Measurements from ENCODE around the gene PCDHGA1.

PCDHGA1 gene

DNA sequence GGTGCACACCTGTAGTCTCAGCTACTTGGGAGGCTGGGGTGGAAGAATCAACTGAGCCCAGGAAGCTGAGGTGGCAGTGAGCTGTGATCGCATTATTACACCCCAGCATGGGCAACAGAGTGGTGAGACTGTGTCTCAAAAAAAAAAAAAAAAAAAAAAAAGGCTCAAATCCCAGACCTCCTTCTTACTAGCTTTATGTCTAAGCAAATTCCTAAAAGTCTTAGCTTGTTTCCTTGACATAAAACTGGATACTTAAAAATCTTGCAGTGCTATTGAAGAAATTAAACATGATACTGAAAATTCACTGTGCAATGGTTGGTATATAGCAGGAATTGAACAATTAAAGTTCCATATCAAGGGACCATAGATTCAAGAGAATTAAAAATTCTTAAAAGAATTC lies 203.6 kb downstream of the PCDHGA1 start:
- no peak overlapping the region for H3K4me3 Mint-ChIP-seq
- no peaks in the 10 kb centered on the region for H3K4me1 Mint-ChIP-seq (ENCODE audit: low read depth)
- no peaks in the 10 kb centered on the region for H3K9me3 Mint-ChIP-seq
- H3K27me3 Mint-ChIP-seq (ENCODE audit: low read depth): no peaks in the 10 kb centered on the region
- H3K27ac Mint-ChIP-seq: no peak overlapping the region
- H3K36me3 Mint-ChIP-seq (ENCODE audit: low read depth): peaks cover 20% of the 10 kb centered on the region

DNA sequence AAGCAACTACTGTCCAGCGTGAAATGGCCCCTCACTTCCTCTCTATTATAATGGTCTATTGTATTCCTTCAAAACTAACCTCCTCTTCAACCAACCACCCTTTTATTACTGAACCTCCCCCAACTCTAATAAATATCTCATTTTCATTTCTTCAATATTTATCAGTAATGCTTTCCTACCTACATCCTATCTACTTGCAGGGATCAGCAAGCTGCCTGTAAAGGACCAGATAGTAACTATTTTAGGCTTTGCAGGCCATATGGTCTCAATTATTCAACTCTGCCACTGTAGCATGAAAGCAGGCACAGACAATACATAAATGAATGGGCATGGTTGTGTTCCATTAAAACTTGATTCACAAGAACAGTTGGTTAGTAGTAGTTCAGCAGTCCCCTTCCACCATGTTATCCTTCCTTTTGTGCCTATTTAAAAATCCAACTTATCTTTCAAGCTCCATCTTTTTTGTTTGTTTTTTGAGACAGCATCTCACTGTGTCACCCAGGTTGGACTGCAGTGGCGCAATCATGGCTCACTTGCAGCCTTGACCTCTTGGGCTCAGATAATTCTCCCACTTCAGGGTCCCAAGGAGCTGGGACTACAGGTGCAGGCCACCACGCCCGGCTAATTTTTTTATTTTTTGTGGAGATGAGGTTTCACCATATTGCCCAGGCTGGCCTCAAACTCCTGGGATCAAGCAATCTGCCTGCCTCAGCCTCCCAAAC lies 204.3 kb downstream of the PCDHGA1 start:
- Mint-ChIP-seq H3K27me3 (ENCODE audit: low read depth) (no peaks in the 10 kb centered on the region), H3K9me3 (no peaks in the 10 kb centered on the region), H3K27ac (no peak overlapping the region), H3K4me3 (no peak overlapping the region), H3K4me1 (ENCODE audit: low read depth) (no peaks in the 10 kb centered on the region), H3K36me3 (ENCODE audit: low read depth) (peaks cover 24% of the 10 kb centered on the region)

DNA sequence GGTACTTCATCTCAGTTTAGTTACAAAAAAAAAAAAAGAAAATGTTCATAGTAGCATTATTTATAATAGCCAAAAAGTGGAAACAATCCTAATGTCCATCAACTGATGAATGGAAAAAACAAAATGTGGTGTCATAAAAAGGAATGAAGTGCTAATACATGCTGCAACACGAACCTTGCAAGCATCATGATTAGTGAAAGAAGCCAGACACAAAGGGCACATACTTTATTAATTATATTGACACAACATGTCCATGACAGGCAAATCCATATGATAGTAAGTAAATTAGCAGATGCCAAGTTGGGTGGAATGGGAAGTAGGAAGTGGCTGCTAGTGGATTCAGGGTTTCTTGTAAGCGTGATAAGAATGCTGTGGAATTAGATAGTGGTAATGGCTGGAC lies 212.7 kb downstream of the PCDHGA1 start:
- Mint-ChIP-seq H3K4me1 (ENCODE audit: low read depth) (no peaks in the 10 kb centered on the region), H3K4me3 (no peak overlapping the region), H3K27me3 (ENCODE audit: low read depth) (no peaks in the 10 kb centered on the region), H3K36me3 (ENCODE audit: low read depth) (peaks cover 43% of the 10 kb centered on the region), H3K27ac (no peak overlapping the region), H3K9me3 (peaks cover 12% of the 10 kb centered on the region)

DNA sequence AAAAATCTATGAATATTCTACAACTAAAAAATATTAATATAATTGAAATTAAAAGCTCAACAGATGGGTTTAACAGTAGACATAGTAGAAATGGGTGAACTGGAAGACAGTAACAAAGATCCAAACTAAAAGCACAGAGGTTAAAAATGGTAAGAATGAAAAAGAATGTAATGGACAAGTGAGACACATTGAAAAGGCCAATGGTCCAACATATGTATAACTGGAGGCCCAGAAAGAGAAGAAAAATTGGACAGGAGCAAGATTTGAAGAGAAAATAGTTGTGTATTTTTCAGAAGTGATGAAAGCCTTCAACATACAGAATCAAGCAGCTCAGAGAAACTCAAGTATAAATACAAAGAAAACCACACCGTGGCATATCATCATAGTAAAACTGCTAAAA lies 217.2 kb downstream of the PCDHGA1 start:
- Mint-ChIP-seq H3K4me3 (no peak overlapping the region), H3K36me3 (ENCODE audit: low read depth) (peaks cover 56% of the 10 kb centered on the region), H3K4me1 (ENCODE audit: low read depth) (peaks cover 6% of the 10 kb centered on the region), H3K27me3 (ENCODE audit: low read depth) (no peaks in the 10 kb centered on the region), H3K27ac (no peak overlapping the region), H3K9me3 (peaks cover 17% of the 10 kb centered on the region)

DNA sequence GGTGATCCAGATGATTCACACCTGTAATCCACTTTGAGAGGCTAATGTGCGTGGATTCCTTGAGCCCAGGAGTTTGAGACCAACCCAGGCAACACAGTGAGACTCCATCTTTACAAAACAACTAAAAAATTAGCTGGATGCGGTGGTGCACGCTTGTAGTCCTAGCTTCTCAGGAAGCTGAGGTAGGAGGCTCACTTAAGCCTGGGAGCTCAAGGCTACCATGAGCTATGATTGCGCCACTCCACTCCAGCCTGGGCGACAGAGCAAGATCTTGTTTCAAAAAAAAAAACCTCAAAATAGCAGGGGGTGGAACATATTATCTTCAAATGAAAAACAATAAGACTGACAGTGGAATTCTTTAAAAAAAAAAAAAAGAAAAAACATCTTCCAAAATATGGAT lies 217.6 kb downstream of the PCDHGA1 start:
- peaks cover 17% of the 10 kb centered on the region for H3K9me3 Mint-ChIP-seq
- no peaks in the 10 kb centered on the region for H3K27me3 Mint-ChIP-seq (ENCODE audit: low read depth)
- H3K27ac Mint-ChIP-seq: no peak overlapping the region
- H3K4me3 Mint-ChIP-seq: no peak overlapping the region
- peaks cover 6% of the 10 kb centered on the region for H3K4me1 Mint-ChIP-seq (ENCODE audit: low read depth)
- H3K36me3 Mint-ChIP-seq (ENCODE audit: low read depth): peaks cover 58% of the 10 kb centered on the region

DNA sequence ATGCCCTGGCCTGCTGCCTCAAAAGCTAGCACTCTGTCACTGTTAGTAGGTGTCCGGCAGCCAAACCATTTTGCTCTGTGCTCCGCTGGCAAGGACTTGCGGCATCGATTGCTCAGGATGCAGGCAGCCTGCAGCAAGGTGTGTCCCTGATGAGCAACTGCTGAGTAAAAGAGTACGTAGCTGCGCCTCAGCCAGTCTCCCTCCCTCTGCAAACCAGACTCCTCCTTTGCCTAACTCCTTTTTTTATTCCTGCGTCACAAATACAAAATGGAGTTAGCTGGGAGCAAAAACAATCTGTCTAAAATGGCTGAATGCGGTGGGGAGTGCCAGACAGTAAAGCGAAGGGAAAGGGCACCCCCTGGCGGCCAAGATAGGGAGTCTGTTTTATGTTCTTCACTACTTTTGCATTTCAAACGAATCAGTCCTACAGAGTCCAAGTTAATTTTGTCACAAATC lies 227.4 kb downstream of the PCDHGA1 start:
- H3K4me1 Mint-ChIP-seq (ENCODE audit: low read depth): peaks cover 19% of the 10 kb centered on the region
- peaks cover 33% of the 10 kb centered on the region for H3K36me3 Mint-ChIP-seq (ENCODE audit: low read depth)
- no peak overlapping the region for H3K4me3 Mint-ChIP-seq
- no peaks in the 10 kb centered on the region for H3K9me3 Mint-ChIP-seq
- H3K27ac Mint-ChIP-seq: peak overlapping the region; percentile 53
- no peaks in the 10 kb centered on the region for H3K27me3 Mint-ChIP-seq (ENCODE audit: low read depth)

DNA sequence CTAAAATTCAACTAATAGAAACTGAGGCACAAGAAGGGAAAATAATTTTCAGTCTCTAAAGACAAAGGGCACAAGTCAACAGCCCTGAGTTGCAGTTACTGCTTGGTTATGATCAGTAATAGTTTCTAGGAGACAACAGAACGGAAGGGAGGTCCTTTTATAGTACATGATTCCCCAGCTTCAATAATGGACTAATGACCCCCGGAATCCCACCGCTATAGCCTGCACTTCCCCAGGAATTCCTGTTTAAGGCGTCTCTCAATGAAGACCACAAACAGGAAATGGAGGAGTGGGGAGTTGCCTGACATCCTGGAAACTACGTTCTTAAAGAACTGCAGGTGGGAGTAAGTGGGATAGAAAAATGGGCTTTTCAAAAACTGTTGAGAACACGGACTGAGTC lies 227.8 kb downstream of the PCDHGA1 start:
- Mint-ChIP-seq H3K36me3 (ENCODE audit: low read depth) (peaks cover 35% of the 10 kb centered on the region), H3K27ac (peak overlapping the region; percentile 53), H3K27me3 (ENCODE audit: low read depth) (no peaks in the 10 kb centered on the region), H3K4me3 (no peak overlapping the region), H3K4me1 (ENCODE audit: low read depth) (peaks cover 19% of the 10 kb centered on the region), H3K9me3 (no peaks in the 10 kb centered on the region)

DNA sequence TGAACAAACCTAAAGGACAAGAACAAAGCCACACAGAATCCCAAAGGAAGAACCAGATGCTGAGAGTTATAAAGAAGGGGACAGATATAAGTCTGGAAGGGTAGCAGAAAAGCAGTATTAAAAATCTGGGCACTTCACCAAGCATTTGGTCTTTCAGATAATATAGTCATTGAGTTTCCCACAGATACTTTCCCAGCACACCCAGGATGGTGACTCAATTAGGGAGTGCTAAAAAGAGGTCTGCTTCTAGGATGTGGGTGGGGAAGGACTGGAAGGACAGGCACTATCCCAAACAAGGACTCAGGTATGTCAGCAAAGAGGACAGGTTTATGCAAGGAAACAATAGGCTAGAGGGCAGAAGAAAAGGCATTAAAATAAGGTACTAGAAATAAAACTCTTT lies 229.1 kb downstream of the PCDHGA1 start:
- Mint-ChIP-seq H3K4me1 (ENCODE audit: low read depth) (peaks cover 26% of the 10 kb centered on the region), H3K9me3 (no peaks in the 10 kb centered on the region), H3K36me3 (ENCODE audit: low read depth) (peaks cover 44% of the 10 kb centered on the region), H3K27me3 (ENCODE audit: low read depth) (no peaks in the 10 kb centered on the region), H3K27ac (no peak overlapping the region), H3K4me3 (no peak overlapping the region)

DNA sequence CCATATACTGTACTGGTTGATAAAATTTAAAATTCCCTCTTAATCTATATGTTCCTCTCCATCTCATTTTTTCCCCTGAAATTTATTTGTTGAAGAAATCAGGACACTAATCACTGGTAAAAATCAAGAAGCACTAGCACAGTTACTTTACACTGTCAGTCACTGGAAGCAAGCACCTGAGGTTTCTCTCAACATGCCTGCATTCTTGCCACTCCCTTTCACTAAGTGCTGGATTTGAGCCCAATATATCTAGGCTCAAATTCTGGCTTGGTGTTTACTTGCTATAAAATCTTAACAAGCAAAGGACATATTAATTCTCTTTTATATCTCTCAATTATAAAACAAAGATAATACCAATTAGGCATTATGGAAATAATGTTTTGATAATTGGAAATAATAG lies 229.8 kb downstream of the PCDHGA1 start:
- Mint-ChIP-seq H3K4me1 (ENCODE audit: low read depth) (peaks cover 25% of the 10 kb centered on the region), H3K36me3 (ENCODE audit: low read depth) (peaks cover 46% of the 10 kb centered on the region), H3K27ac (no peak overlapping the region), H3K27me3 (ENCODE audit: low read depth) (no peaks in the 10 kb centered on the region), H3K4me3 (no peak overlapping the region), H3K9me3 (no peaks in the 10 kb centered on the region)

DNA sequence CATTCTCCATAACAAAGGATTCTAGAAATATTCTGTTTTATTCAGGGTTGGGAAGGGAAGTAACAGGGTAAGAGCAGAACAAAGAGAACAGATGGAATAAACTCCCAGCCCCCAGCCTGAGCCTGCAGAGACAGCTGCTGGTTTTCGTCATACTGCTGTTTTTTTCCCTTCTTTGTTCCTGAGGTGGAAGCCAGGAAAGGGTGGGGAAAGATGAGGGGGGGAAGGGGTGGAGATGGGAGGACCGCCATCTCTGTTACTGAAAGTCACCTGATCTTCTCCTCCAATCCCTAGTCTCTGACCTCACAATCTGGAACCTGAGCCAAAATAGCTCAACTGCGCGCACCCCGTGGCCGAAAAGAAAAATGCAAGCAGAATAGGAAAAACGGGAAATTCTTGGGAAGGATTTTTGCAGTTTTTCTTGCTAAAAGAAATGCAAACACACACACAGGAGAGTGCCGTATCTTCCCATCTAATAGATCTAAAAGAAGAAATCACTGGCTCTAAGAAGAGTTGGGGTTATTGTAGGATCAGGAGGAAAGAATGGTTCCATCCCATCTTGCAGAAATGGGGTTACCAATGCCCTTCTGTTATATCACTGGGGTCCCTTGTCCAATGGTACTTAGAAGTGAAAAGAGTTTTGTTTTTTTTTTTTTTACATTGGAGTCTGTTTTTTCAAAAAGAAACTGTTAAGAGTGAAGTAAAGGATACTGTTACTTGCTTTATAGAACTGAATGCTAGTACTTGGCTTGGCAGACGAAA lies 230.6 kb downstream of the PCDHGA1 start:
- H3K27me3 Mint-ChIP-seq (ENCODE audit: low read depth): no peaks in the 10 kb centered on the region
- H3K4me1 Mint-ChIP-seq (ENCODE audit: low read depth): peaks cover 30% of the 10 kb centered on the region
- no peak overlapping the region for H3K4me3 Mint-ChIP-seq
- H3K9me3 Mint-ChIP-seq: no peaks in the 10 kb centered on the region
- H3K36me3 Mint-ChIP-seq (ENCODE audit: low read depth): peaks cover 52% of the 10 kb centered on the region
- no peak overlapping the region for H3K27ac Mint-ChIP-seq
